HG02678 (cell line): Measurements from ENCODE around the gene SYT8.
"Not testable (repeated sequence)": the region's sequence is repeated elsewhere in the genome, so short reads cannot be mapped to it uniquely, and the experiment has no call there.

ENCODE experiments used
- ATAC-seq: cut with Tn5 transposase; IDR thresholded peaks from one replicate; pipeline ENCODE4 v1.9.1; 2021; ENCODE audit warnings: mild to moderate bottlenecking, moderate library complexity; ENCODE audit not compliant: unreplicated experiment

Gene SYT8

DNA sequence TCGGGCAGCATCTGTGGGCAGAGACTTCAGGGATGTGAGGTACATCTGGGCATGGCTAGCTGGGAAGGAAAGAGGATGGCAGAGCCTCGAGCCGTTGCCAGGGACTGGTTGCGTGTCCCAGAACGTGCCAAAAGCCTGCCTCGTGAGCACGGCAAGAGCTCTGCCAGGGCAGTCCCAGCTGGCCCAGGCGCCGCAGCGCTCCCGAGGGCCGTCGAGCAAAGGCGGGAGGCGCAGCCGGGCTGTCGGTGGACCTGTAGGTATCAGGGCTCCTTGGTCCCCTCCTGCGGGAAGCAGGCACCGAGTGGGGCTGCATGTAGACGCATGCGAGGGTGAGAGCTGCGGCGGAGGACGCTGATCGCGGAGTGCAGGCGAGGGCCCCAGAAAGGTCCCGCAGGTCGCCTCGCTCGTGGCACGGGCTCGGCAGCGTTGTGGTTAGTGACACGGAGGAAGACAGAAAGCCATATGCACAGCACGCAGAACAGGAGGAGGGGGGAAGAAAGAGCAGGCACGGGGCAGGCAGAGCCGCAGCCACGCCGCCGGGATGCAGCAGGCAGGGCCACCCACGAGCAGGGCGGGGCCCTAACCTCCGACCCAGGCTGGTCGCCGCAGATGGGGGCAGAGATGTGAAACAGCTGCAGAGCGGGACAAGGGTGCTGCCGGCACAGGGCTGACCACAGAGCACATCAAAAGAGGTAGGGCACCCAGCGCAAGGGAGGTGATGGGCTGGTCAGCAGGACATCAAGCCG is 36.1 kb downstream of the SYT8 start:
- no peak for ATAC-seq

DNA sequence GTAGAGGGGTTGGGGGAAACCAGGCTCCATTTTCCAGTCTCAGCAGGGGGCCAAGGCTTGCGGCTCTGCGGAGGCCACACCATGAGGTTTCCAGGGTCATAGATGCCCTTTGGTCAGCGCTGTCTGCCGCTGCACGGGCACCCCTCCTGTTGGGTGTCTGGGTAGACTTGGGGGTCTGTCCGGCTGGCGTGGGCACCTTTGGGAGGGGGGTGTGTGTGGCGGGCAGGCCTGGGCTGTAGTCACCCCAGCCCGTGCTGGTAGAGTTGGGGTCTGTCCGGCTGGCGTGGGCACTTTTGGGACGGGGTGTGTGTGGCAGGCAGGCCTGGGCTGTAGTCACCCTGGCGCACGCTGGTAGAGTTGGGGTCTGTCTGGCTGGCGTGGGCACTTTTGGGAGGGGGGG is 36.7 kb downstream of the SYT8 start:
- no peak for ATAC-seq

DNA sequence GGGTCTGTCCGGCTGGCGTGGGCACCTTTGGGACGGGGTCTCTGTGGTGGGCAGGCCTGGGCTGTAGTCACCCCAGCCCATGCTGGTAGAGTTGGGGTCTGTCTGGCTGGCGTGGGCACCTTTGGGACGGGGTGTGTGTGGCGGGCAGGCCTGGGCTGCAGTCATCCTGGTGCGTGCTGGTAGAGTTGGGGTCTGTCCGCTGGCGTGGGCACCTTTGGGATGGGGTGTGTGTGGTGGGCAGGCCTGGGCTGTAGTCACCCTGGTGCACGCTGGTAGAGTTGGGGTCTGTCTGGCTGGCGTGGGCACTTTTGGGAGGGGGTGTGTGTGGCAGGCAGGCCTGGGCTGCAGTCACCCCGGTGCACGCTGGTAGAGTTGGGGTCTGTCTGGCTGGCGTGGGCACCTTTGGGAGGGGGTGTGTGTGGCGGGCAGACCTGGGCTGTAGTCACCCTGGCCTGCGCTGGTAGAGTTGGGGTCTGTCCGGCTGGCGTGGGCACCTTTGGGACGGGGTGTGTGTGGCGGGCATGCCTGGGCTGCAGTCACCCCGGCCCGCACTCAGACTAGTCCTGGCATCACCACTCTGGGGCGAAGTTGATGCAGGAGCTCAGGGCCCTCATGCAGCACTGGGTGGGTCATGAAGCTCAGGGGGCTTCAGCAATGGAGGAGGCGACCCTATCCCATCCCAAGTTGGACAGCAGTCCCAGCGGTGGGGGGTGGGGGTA is 37.6 kb downstream of the SYT8 start:
- no peak for ATAC-seq

DNA sequence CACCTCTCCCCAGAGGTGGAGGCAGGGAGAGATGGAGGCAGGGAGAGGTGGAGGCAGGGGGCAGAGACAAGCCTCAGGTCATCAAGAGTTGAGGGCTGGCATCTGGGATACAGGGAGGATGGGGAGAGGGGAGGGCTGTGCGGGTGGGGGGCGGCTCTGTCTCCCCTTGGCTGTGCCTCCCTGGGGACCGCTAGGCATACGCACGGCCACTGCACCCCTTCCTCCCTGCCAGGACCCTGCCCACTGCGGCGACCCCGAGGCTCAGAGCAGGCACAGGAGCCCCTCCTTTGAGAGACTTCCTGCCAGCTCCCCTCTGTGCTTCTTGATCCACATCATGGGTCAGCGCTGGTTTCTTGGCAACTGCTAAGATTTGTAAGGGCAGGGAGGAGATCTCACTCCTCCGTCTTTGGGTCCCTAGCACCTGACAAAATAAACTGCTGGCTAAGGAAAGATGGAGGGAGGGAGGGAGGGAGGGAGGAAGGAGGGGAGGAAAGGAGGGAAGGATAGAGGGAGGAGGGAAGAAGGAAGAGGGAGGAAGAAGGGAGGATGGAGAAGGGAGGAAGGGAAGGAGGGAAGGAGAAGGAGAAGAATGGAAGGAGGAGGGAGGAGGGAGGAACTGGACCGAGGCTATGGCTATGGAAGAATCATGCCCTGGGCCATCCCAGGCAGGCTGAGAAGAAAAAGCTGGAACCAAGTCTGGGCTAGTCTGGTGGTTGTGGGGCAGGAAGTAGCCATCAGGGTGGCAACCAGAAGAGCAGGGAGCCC is 38.4 kb downstream of the SYT8 start:
- no peak for ATAC-seq

DNA sequence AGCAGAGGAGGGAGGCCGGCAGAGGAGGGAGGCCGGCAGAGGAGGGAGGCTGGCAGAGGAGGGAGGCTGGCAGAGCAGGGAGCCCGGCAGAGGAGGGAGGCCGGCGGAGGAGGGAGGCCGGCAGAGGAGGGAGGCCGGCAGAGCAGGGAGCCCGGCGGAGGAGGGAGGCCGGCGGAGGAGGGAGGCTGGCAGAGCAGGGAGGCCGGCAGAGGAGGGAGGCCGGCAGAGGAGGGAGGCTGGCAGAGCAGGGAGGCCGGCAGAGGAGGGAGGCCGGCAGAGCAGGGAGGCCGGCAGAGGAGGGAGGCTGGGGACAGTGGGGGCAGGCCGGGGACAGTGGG is 39.0 kb downstream of the SYT8 start:
- ATAC-seq, result not testable (repeated sequence)

DNA sequence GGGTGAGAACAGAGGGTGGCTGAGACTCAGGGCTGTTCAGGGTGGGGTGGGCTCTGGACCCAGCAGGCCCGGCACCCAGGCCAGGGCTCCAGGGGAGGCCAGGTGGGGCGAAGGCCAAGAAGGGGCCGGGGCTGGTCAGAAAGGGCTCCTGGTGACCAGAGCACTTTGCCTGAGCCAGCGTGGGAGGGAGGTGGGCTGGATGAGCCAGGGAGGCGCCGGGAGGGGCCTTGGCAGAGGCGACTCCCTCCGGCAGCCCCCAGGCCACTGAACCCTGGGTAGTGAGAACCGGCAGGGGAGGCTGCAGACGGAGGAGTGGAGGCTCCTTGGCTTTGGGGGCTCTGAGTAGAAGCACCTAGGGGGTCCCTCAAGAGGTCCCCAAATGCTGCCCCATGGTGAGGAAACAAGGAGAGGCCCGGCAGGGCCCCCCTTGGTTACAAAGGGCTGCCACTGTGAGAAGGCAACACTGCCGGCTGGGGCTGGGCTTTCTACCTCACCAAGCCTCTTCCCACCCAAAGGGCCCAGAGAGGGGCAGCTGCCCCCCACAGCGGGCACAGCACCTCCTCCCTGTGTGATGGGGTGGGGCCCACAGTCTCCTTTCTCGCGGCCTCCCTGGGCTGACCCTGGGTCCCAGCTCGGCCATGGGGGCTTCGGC is 39.8 kb downstream of the SYT8 start:
- not testable (repeated sequence) for ATAC-seq

DNA sequence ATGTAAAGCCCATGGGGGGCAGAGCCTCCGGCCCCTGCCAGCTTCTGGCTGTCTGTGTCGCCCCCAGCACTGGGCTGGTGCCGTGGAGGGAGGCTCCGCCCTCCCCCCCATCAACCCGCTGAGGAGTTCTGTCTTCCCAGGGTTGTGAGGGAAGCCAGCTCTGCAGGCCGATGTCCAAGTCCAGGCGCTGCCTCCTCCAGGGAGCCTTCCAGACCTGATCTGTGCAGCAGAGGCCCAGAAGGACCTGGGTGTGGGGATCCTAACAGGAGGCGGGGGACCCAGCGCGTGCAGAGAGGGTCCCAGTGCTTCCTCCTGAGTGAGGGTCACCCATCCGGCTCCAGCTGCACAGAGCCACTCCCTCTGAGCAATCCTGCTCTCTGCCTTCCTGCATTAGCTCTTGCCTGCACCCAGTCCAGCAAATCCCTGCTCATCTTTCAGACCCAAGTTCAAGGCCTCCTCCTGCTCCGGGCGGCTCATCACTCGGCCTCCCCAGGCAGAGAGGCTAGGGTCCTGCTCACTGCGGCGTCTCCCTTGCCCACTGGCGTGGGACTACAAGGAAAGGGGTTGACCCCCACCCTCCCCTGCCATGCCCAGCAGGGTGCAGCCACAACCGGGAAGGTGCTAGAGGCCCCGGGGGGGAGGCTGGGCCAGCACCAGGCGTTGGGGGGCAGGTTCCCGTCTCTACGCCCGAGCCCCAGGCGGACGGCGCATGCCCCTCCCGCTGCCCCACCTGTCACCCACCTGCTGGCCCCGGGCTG is 40.5 kb downstream of the SYT8 start:
- no peak for ATAC-seq

DNA sequence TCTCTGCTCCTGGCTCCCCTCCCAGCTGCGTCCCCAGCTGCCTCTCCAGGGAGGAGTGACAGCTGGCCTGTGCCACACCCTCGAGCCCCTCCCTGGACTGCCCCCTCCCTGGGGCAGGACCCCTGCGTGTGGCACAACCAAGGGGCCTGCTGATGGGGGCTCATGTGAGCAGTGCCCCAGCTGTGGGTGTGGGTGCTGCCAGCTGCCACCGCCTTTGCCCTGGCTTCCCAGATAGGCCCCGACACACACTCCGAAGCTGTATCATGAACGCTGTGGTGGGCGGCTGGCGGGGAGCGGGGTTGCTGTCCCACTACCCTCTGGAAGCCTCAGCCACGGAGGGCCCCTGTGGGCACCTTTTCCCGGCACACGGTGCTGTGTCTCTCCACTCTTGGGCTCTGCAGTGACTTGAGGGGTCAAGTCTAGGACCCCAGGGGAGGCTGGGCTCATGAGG is 41.1 kb downstream of the SYT8 start:
- ATAC-seq, result not testable (repeated sequence)

DNA sequence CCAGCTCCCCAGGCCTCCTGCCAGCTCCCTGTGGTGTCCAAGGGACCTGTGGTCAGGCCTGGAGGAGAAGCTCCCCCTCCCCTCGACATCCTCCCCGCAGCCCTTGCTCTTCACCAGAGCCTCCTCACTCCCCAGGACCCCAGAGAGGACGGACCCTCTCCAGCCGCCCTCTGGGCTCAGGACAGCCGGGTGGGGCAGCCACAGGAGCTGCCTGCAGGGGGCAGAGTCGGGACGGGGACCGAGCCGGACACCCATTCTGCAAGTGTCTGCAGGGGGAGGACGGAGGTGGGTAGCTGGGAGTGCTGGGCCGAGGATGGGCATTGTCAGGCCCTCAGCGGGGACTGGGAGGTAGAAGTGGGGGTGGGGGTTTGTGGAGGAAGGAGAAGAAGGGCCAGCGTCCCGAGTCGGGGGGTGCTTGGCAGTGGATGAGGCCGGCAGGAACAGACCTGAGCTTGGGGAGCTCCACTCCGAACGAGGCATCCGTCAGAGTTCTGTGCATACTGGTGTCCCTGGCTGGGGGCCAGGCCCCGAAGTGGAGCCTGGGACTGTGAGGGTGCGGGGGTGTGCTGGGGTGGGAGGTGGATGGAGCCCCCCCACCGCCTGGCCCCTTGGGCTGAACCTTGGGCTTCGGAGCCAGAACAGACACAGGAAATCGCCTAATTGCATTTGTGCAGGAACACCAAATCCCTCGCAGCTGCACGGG is 41.7 kb downstream of the SYT8 start:
- no peak for ATAC-seq

DNA sequence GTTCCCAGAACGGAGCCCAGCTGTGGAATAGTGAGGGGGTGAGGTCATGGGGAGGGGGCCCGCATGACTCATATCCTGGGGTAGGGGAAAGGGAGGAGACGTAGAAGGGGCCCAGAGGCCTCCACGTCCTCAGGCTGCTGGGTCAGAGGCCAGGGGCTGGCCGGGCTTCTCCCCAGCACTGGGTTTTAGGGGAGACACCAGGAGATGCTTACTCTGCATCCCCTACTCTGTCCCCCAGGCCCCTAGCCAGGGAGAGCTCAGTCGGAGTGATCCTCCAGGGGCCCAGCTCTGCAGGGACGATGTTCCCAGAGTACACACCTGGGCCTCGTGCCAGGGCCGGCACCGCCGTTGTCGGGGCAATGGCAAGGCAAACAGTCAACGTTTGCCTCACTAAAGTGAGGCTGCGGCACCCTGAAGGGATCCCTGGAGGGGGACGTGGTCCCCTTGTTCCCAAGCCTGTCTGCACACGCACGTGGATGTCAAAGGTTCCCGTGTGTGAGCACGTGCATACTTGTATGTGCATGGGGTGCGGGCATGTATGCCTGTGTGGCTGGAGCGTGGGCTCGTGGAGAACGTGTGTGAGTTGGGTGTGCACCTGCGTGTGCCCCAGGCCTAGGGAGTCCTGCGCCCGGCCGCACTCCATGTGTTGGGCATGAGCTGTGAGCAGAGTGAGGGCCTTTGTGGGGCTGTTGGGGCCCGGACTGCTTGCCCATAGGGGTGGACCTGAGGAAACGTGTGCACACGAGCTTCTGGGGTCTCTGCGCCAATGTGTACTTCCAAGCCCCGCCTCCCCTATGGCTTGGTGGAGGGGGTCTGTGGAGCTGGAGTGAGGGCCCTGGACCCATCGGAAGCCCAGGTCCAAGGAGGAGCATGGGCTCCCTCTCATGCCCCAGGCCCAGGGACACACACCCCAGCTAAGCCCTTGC is 42.7 kb downstream of the SYT8 start:
- no peak for ATAC-seq

DNA sequence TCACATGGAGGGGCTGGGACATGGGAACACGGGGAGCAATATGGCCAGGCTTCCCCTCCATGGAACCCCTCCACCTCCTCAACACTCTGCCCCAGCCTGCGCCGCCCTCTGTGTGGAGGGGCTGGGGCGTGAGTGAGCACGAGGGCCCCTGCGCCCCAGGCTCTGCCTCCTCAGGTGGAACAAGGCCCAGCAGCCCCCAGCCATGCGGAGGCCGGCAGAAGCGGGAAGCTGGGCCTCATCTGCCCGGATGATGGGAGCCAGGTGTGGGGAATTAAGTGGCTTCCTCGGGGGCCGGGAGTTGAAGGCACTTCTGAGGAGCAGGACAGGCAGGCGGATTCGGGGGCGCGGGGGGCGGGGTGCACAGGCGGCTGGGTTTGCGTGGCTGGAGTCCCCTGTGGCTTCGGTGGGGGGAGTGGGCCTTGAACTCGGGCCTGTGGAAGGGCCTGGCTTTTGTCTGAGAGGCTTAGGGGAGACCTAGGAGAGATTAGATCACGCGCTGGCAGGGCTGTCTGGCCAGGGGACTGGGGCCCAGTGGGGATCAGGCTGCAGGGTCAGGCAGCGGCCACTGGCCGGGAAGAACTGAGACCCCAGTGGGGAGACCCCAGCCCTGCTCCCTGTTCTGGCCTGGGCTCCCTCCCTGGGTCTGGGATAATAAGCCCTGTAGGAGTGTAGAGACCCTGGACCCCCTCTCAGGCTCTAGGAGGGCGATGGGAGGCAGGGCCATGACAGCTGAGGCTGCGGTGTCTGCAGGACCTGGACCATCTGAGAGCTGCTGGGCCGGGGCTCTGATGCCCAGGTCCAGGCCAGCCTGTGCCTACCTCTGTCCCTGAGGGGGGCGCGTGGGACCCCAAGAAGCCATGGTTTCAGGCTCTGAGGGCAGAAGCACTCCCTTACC is 43.6 kb downstream of the SYT8 start:
- no peak for ATAC-seq

DNA sequence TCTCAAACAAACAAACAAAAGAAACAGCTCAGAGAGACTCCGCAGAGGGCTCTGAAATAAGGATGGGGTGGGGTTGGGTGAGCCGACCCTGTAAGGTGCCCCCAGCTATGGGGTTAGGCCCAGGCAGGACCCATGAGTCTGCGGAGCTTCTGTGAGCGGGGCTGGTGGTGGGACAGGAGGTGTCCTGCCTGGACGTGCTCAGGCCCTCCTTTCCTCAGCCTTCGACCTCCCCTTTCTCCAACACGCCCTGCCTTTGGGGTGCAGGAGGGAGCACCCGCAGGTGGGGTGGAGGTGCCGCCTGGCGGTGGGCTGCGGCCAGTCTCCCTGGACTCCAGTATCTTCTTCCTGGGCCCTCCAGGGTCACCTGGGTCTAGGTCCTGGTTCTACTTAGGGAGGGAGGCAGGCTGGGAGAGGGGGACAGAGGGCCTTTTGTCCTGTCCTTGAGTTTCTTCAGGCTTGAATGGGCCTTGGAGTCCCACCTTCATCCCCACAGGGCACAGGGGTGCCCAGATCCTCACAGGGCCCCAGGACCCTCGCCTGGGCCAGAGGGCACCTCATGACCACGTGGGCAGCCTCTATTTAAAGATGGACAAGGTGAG is 44.7 kb downstream of the SYT8 start:
- ATAC-seq, result no peak

DNA sequence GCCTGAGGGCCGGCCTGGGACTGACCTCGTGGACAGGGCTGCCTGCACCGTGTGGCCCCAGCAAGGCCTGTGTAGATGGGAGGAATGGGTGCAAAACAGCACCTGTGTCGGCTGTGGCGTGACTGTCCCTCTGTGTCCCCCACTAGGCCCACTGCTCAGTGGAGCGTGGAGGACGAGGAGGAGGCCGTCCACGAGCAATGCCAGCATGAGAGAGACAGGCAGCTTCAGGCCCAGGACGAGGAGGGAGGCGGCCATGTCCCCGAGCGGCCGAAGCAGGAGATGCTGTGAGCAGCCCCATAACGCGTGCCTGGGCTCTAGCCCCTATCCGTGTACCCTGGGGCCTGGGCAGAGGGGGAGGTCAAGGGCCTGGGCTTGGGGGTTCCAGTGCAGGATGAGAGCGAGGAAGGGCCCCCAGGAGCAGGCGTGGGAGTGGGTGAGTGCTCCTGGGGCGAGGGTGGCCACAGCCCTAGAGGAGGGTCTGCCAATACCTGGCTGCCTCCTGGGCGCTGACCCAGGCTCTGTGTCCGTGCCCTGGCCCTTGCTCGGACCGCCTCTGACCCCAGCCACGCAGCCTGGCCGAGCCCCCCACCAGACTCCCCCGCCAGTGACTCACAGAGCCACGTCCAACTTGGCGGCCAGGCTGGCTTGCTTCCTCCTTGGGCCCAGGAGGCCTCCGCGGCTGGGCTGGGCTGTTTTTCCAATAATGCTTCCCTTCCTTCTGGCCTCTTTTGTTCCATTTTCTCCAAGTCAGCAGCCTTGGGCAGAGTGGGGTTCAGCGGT is 45.3 kb downstream of the SYT8 start:
- no peak for ATAC-seq

DNA sequence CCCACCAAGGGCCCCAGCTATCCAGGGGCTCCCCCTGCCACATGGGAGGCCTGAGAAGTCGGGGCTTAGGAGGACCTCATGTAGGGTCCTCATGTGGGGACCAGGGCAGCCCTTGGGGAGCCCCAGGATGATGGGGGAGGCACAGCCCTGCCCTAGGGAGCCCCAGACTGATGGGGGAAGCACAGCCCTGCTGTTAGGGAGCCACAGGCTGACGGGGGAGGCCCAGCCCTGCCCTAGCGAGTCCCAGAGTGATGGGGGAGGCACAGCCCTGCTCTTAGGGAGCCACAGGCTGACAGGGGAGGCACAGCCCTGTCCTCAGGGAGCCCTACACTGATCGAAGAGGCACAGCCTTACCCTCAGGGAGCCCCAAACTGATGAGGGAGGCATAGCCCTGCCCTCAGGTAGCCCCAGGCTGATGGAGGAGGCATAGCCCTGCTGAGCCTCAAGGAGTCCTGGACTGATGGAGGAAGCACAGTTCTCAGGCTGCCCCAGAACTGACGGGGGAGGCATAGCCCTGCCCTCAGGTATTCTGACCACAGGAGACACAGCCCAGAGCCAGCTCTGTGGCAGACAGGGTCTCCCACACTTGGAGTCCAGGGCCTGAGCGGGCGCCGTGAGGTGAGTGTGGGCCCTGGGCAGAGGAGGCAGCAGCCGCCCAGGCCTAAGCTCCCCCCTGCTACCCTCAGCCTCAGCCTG is 46.1 kb downstream of the SYT8 start:
- ATAC-seq, result no peak

DNA sequence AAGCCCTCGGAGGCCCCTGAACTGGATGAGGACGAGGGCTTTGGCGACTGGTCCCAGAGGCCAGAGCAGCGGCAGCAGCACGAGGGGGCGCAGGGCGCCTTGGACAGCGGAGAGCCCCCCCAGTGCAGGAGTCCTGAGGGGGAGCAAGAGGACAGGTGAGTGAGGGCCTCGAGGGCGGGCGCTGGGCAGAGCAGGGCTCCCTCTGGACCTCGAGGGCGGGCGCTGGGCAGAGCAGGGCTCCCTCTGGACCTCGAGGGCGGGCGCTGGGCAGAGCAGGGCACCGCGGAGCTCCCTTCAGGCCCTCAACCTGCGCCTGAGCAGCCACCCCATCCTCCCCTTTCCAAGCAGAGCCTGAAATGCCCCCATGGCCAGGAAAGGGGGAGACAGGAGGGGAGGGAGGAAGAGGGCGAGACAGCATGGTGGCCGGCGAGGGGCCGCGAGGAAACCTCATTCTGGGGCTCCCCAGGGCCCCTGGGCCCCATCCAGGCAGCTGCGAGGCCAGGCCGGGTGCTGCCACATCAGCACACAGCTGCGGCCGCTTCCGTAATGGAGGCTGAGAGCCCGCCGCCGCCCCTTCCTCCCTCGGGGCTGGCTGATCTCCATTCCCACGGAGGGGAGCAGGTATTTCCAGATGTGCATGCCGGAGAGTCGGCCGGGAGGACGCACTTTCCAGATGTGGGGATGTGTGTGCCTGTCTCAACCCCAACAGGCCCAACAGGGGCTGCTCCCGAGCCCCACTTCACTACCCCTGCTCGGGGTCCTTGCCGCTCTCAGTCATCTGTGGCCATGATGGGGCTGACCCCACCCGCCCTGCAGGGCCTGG is 46.9 kb downstream of the SYT8 start:
- no peak for ATAC-seq
